ENCODE measurements around the gene KDM2A. TPM values are rescaled to one million over a fixed set of nuclear protein-coding genes. Genes with fewer than 3 reads are reported as not detected.
A peak's percentile ranks its signal among the peaks of the same experiment; 100 is the strongest.

Gene KDM2A
- total RNA-seq, 1 experiment from 2014 or later: 50.4 TPM

GRCh38 chr11:67238894-67239782, 120.1 kb downstream of the KDM2A start:
- ChIA-PET POLR2A (interaction anchor here (0.6 to 2.6 kb wide), 15 partner anchors 9 to 185 kb away, joined by 3 to 9 read pairs (median 4); partner anchors contain the start of gene KDM2A), RAD21 (ENCODE audit: low non-redundant PET in 1 of 2, low total read pairs in 2 of 2, uncharacterized antibody in 2 of 2, unreplicated experiment in 2 of 2) (interaction anchor here in 1 of 2 experiments (0.6 kb wide), 1 partner anchor 773 kb away, joined by 4 read pairs; no protein-coding TSS in a partner anchor), CTCF (interaction anchor here (1.0 to 1.8 kb wide), 4 partner anchors 14 to 158 kb away, joined by 3 to 12 read pairs (median 4); no protein-coding TSS in a partner anchor)
- H2AFZ ChIP-seq (ENCODE audit: low read depth, low read length, poor library complexity, severe bottlenecking): no peak overlapping the region
- peak overlapping the region; percentile 63 for H3K27ac ChIP-seq (ENCODE audit: low read depth, low read length)
- DNase-seq (ENCODE audit: low read depth, low spot score): no peak
- H3K79me2 ChIP-seq (ENCODE audit: insufficient read depth, low read length): peaks cover 51% of the 10 kb centered on the region
- H4K20me1 ChIP-seq (ENCODE audit: insufficient read depth): 0 out of 2 replicates have a peak, but pooled peaks cover 5% of the 10 kb centered on the region
- H3K9me3 ChIP-seq (ENCODE audit: control insufficient read depth in 1 of 2, insufficient read depth in 1 of 2, low read depth in 1 of 2, low read length in 2 of 2): no peaks in the 10 kb centered on the region
- H3K27me3 ChIP-seq (ENCODE audit: insufficient read depth, low read length): no peaks in the 10 kb centered on the region
- peak overlapping the region; percentile 92 for H3K4me2 ChIP-seq (ENCODE audit: low read length)
- intact Hi-C loops (cut with micrococcal nuclease): loop anchor here (2.0 kb wide), 1 partner anchor 158 kb away; no protein-coding TSS in a partner anchor
- peak overlapping the region; percentile 35 to 99 for H3K4me3 ChIP-seq (replicated peaks in 1 of 2; ENCODE audit: low read depth in 1 of 2, low read length in 2 of 2)
- H3K9me2 ChIP-seq (ENCODE audit: insufficient read depth): no peaks in the 10 kb centered on the region
- peak overlapping the region; percentile 99 for H3K9ac ChIP-seq (ENCODE audit: low read length)
- no TSS peak for BruUV-seq (replicated peaks)
- peaks cover 19 to 33% of the 10 kb centered on the region in 2 experiments for H3K4me1 ChIP-seq (ENCODE audit: control insufficient read depth in 1 of 2, insufficient read depth in 2 of 2, low read length in 2 of 2)
- ATAC-seq: no peak; the same call in 1 of the 2 replicates
- H3K36me3 ChIP-seq (ENCODE audit: control insufficient read depth in 1 of 2, insufficient read depth in 2 of 2, low read length in 2 of 2): peaks cover 8 to 19% of the 10 kb centered on the region in 2 experiments; a peak in 3 of 4 replicates
- TF ChIP-seq RAD21 (IDR thresholded peaks at IDR 0.05; ENCODE audit: low read depth) (no peak), TCF7L2 (IDR thresholded peaks at IDR 0.05; ENCODE audit: borderline replicate concordance, extremely low read depth, insufficient read depth, insufficient read length) (peak; percentile 22)

- BruUV-seq (replicated peaks): TSS peak; percentile 68
- intact Hi-C loops (cut with micrococcal nuclease): loop anchor here (2.0 to 10.0 kb wide), 2 partner anchors 159 to 185 kb away; partner anchors contain the start of gene RHOD
- no peaks in the 10 kb centered on the region for H3K9me2 ChIP-seq (ENCODE audit: insufficient read depth)
- H3K9ac ChIP-seq (ENCODE audit: low read length): peak overlapping the region; percentile 99
- POLR2A ChIA-PET: interaction anchor here (0.6 to 2.6 kb wide), 14 partner anchors 8 to 184 kb away, joined by 3 to 9 read pairs (median 4); partner anchors contain the start of gene KDM2A
- H3K27me3 ChIP-seq (ENCODE audit: insufficient read depth, low read length): no peaks in the 10 kb centered on the region
- H4K20me1 ChIP-seq (ENCODE audit: insufficient read depth): 0 out of 2 replicates have a peak, but pooled peaks cover 5% of the 10 kb centered on the region
- peak overlapping the region; percentile 92 for H3K4me2 ChIP-seq (ENCODE audit: low read length)
- H3K4me1 ChIP-seq (ENCODE audit: control insufficient read depth in 1 of 2, insufficient read depth in 2 of 2, low read length in 2 of 2): peaks cover 19 to 33% of the 10 kb centered on the region in 2 experiments
- RAD21 ChIA-PET (ENCODE audit: low non-redundant PET in 1 of 2, low total read pairs in 2 of 2, uncharacterized antibody in 2 of 2, unreplicated experiment in 2 of 2): interaction anchor here (0.6 kb wide), 3 partner anchors 77 to 774 kb away, joined by 3 to 4 read pairs (median 4); no protein-coding TSS in a partner anchor
- H3K4me3 ChIP-seq (replicated peaks in 1 of 2; ENCODE audit: low read depth in 1 of 2, low read length in 2 of 2): peak overlapping the region; percentile 69 to 99
- no peaks in the 10 kb centered on the region for H3K9me3 ChIP-seq (ENCODE audit: control insufficient read depth in 1 of 2, insufficient read depth in 1 of 2, low read depth in 1 of 2, low read length in 2 of 2)
- peaks cover 11 to 25% of the 10 kb centered on the region in 2 experiments for H3K36me3 ChIP-seq (ENCODE audit: control insufficient read depth in 1 of 2, insufficient read depth in 2 of 2, low read length in 2 of 2)
- H2AFZ ChIP-seq (ENCODE audit: low read depth, low read length, poor library complexity, severe bottlenecking): no peak overlapping the region
- peak overlapping the region; percentile 77 for H3K27ac ChIP-seq (ENCODE audit: low read depth, low read length)
- H3K79me2 ChIP-seq (ENCODE audit: insufficient read depth, low read length): peaks cover 58% of the 10 kb centered on the region
- CTCF ChIA-PET: interaction anchor here (1.0 to 1.8 kb wide), 4 partner anchors 13 to 159 kb away, joined by 3 to 12 read pairs (median 4); no protein-coding TSS in a partner anchor
- DNase-seq (ENCODE audit: low read depth, low spot score) (peak; percentile 93), ATAC-seq (peak; percentile 96)
- TF ChIP-seq SRF (IDR thresholded peaks at IDR 0.05; ENCODE audit: low read depth): peak; percentile 50; the same call in 1 of the 2 replicates
- TF ChIP-seq TCF7L2 (IDR thresholded peaks at IDR 0.05; ENCODE audit: borderline replicate concordance, extremely low read depth, insufficient read depth, insufficient read length): peak; percentile 4
- TF ChIP-seq ZFX (IDR thresholded peaks at IDR 0.05): no peak
- peak; percentile 95 for TF ChIP-seq POLR2A (IDR thresholded peaks at IDR 0.05; ENCODE audit: borderline replicate concordance, extremely low read depth, insufficient read depth, insufficient read length)
- no peak for TF ChIP-seq FOSL1 (IDR thresholded peaks at IDR 0.05; ENCODE audit: low read depth)
- TF ChIP-seq ZBTB33 (IDR thresholded peaks at IDR 0.05; ENCODE audit: extremely low read depth, insufficient replicate concordance, low read length): peak; percentile 43
- TF ChIP-seq JUND (IDR thresholded peaks at IDR 0.05): no peak
- peak; percentile 97 for TF ChIP-seq MAX (IDR thresholded peaks at IDR 0.05)
Measured at GRCh38 chr11:67239783-67240575, 120.9 kb downstream of the KDM2A start.

Measured in HCT116 (cell line).